Measurements from ENCODE around the gene MRPL11.

MRPL11 gene

DNA sequence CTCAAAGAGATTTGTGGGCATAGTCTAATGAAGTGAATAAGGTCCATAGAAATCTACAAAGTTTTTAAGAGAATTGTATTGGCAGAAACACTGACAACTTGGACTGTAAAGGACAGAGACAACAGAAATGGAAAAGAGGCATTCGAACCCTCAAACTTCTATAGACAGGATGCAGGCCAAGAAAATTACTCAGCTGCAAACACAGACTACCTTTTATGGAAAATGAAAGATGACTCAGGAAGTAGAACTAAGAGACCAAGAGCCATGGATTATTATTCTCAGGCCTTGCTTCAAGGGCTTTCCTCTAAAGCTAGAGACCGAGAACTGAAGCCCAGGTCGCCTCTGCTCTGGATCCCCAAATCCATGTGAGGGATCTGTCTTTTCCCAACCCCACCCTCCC lies 24.3 kb upstream of the MRPL11 start:
- Histone ChIP-seq H3K4me1 (ENCODE audit: insufficient read depth, low read length, poor library complexity, severe bottlenecking) (peaks cover 24% of the 10 kb centered on the region), H3K9me2 (replicated peaks; ENCODE audit: low read depth, low read length) (no peaks in the 10 kb centered on the region), H3K4me3 (ENCODE audit: low read length, poor library complexity, severe bottlenecking) (no peak overlapping the region), H3K9ac (ENCODE audit: low read depth, low read length, poor library complexity, severe bottlenecking) (no peak overlapping the region), H3K4me2 (ENCODE audit: low read depth, low read length, poor library complexity, severe bottlenecking) (no peak overlapping the region), H2AFZ (ENCODE audit: low read length) (no peak overlapping the region), H3K36me3 (ENCODE audit: insufficient read depth, low read length) (no peaks in the 10 kb centered on the region), H3K27me3 (ENCODE audit: insufficient read depth, low read length, poor library complexity, severe bottlenecking) (no peaks in the 10 kb centered on the region), H3K79me2 (ENCODE audit: insufficient read depth, low read length) (no peaks in the 10 kb centered on the region), H3K9me3 (ENCODE audit: insufficient read depth, low read depth, low read length) (no peaks in the 10 kb centered on the region; the same call in 1 of the 2 replicates), H3F3A (ENCODE audit: low read depth) (peaks cover 9% of the 10 kb centered on the region; the same call in 1 of the 2 replicates), H4K20me1 (ENCODE audit: insufficient read depth, low read length, poor library complexity, severe bottlenecking) (no peaks in the 10 kb centered on the region)
- TF ChIP-seq, protein P1, sequence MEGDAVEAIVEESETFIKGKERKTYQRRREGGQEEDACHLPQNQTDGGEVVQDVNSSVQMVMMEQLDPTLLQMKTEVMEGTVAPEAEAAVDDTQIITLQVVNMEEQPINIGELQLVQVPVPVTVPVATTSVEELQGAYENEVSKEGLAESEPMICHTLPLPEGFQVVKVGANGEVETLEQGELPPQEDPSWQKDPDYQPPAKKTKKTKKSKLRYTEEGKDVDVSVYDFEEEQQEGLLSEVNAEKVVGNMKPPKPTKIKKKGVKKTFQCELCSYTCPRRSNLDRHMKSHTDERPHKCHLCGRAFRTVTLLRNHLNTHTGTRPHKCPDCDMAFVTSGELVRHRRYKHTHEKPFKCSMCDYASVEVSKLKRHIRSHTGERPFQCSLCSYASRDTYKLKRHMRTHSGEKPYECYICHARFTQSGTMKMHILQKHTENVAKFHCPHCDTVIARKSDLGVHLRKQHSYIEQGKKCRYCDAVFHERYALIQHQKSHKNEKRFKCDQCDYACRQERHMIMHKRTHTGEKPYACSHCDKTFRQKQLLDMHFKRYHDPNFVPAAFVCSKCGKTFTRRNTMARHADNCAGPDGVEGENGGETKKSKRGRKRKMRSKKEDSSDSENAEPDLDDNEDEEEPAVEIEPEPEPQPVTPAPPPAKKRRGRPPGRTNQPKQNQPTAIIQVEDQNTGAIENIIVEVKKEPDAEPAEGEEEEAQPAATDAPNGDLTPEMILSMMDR (conservative IDR thresholded peaks at IDR 0.05; ENCODE audit: low read length) = no peak
- no peak for TF ChIP-seq EZH2phosphoT487 (IDR thresholded peaks at IDR 0.05; ENCODE audit: borderline replicate concordance)

DNA sequence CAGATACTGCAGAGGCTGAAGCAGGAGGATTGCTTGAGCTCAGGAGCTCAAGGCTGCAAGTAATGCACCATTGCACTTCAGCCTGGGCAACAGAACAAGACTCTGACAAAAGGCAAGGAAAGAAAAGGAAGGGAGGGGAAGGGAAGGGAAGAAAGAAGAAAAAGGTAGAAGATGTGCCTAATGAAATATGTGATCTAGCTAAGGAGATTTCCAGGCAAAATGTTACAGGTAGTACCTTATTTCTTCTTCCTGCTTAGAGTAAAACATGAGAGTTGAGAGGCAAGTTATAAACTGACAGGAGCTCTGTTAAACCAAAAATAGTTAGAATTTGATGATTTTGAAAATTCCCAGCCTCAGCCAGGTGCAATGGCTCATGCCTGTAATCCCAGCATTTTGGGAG lies 23.4 kb upstream of the MRPL11 start:
- H2AFZ ChIP-seq (ENCODE audit: low read length) = no peak overlapping the region
- no peak overlapping the region for H3K9ac ChIP-seq (ENCODE audit: low read depth, low read length, poor library complexity, severe bottlenecking)
- H3K4me3 ChIP-seq (ENCODE audit: low read length, poor library complexity, severe bottlenecking) = no peak overlapping the region
- TF ChIP-seq, protein P1 (conservative IDR thresholded peaks at IDR 0.05; ENCODE audit: low read length) = no peak
- TF ChIP-seq EZH2phosphoT487 (IDR thresholded peaks at IDR 0.05; ENCODE audit: borderline replicate concordance) = no peak
- peaks cover 16% of the 10 kb centered on the region for H3K4me1 ChIP-seq (ENCODE audit: insufficient read depth, low read length, poor library complexity, severe bottlenecking)
- peaks cover 9% of the 10 kb centered on the region; the same call in 1 of the 2 replicates for H3F3A ChIP-seq (ENCODE audit: low read depth)
- H3K4me2 ChIP-seq (ENCODE audit: low read depth, low read length, poor library complexity, severe bottlenecking) = no peak overlapping the region
- H3K79me2 ChIP-seq (ENCODE audit: insufficient read depth, low read length) = no peaks in the 10 kb centered on the region
- no peaks in the 10 kb centered on the region; the same call in 1 of the 2 replicates for H3K9me3 ChIP-seq (ENCODE audit: insufficient read depth, low read depth, low read length)
- no peaks in the 10 kb centered on the region for H3K36me3 ChIP-seq (ENCODE audit: insufficient read depth, low read length)
- no peaks in the 10 kb centered on the region for H3K27me3 ChIP-seq (ENCODE audit: insufficient read depth, low read length, poor library complexity, severe bottlenecking)
- no peaks in the 10 kb centered on the region for H3K9me2 ChIP-seq (replicated peaks; ENCODE audit: low read depth, low read length)
- no peaks in the 10 kb centered on the region for H4K20me1 ChIP-seq (ENCODE audit: insufficient read depth, low read length, poor library complexity, severe bottlenecking)

GRCh38 chr11:66459138-66459778 lies 20.6 kb upstream of the MRPL11 start:
- Histone ChIP-seq H3K4me2 (ENCODE audit: low read depth, low read length, poor library complexity, severe bottlenecking) (no peak overlapping the region), H3K27me3 (ENCODE audit: insufficient read depth, low read length, poor library complexity, severe bottlenecking) (no peaks in the 10 kb centered on the region), H3K4me3 (ENCODE audit: low read length, poor library complexity, severe bottlenecking) (no peak overlapping the region), H3K9me3 (ENCODE audit: insufficient read depth, low read depth, low read length) (no peaks in the 10 kb centered on the region; the same call in 1 of the 2 replicates), H3K9me2 (replicated peaks; ENCODE audit: low read depth, low read length) (no peaks in the 10 kb centered on the region), H3K4me1 (ENCODE audit: insufficient read depth, low read length, poor library complexity, severe bottlenecking) (peaks cover 6% of the 10 kb centered on the region), H3F3A (ENCODE audit: low read depth) (no peaks in the 10 kb centered on the region), H3K36me3 (ENCODE audit: insufficient read depth, low read length) (no peaks in the 10 kb centered on the region), H4K20me1 (ENCODE audit: insufficient read depth, low read length, poor library complexity, severe bottlenecking) (no peaks in the 10 kb centered on the region), H3K9ac (ENCODE audit: low read depth, low read length, poor library complexity, severe bottlenecking) (no peak overlapping the region), H2AFZ (ENCODE audit: low read length) (no peak overlapping the region), H3K79me2 (ENCODE audit: insufficient read depth, low read length) (no peaks in the 10 kb centered on the region)
- no peak for TF ChIP-seq EZH2phosphoT487 (IDR thresholded peaks at IDR 0.05; ENCODE audit: borderline replicate concordance)
- TF ChIP-seq, protein P1 (conservative IDR thresholded peaks at IDR 0.05; ENCODE audit: low read length) = no peak
